IMR-90 (cell line): ENCODE results near the gene RAB26.

Experiments
- CEBPB ChIP-seq: IDR thresholded peaks from 2 replicates; pipeline ENCODE4 v1.6.1; 2012; ENCODE audit warnings: low read depth, low read length, improper control_type of control experiment
- CHD1 ChIP-seq: IDR thresholded peaks from 2 replicates; pipeline ENCODE4 v1.6.1; 2012; ENCODE audit warnings: low read depth, low read length, improper control_type of control experiment
- MAFK ChIP-seq: IDR thresholded peaks from 2 replicates; pipeline ENCODE4 v1.6.1; 2012; ENCODE audit warnings: low read depth, low read length, improper control_type of control experiment
- POLR2A ChIP-seq: IDR thresholded peaks from 2 replicates; pipeline ENCODE4 v1.6.1; 2012; ENCODE audit warnings: mild to moderate bottlenecking, low read depth, low read length
- RAD21 ChIP-seq: IDR thresholded peaks from 2 replicates; pipeline ENCODE4 v1.6.1; 2012; ENCODE audit warnings: low read length, improper control_type of control experiment
- SMC3 ChIP-seq: fragments of 150-350 bp; IDR thresholded peaks from 2 replicates; pipeline ENCODE4 v1.6.1; 2016; ENCODE audit warnings: low read depth, mild to moderate bottlenecking, antibody characterized with exemption, low read length, moderate library complexity
- TF ChIP-seq, protein P1 (sequence below): conservative IDR thresholded peaks from 2 replicates; pipeline ENCODE4 v1.5.1; 2012; ENCODE audit warnings: mild to moderate bottlenecking, low read depth, low read length, improper control_type of control experiment
- TF ChIP-seq, protein P2 (sequence below): fragments of 150-350 bp; IDR thresholded peaks from 2 replicates; pipeline ENCODE4 v1.6.1; 2017; ENCODE audit warnings: mild to moderate bottlenecking, antibody characterized with exemption, low read length, low read depth

DNA sequence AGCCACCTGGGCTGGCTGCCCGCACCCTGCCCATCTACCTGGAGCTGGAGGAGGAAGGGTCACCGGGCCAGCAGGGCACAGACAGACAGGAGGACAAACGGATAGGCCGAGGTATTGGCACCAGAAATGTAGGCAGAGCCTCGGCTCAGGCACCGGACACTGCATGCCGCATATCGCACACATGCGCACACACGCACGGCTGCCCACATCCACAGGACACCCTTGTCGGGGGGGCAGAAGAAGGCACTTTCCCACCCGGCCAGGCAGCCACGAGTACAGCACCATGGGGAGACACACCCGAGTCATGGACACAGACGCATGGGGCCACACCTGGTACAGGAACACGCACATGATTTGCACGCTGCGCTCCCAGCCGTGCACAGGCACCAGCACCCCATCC lies 33.5 kb downstream of the RAB26 start:
- TF ChIP-seq, protein P1, sequence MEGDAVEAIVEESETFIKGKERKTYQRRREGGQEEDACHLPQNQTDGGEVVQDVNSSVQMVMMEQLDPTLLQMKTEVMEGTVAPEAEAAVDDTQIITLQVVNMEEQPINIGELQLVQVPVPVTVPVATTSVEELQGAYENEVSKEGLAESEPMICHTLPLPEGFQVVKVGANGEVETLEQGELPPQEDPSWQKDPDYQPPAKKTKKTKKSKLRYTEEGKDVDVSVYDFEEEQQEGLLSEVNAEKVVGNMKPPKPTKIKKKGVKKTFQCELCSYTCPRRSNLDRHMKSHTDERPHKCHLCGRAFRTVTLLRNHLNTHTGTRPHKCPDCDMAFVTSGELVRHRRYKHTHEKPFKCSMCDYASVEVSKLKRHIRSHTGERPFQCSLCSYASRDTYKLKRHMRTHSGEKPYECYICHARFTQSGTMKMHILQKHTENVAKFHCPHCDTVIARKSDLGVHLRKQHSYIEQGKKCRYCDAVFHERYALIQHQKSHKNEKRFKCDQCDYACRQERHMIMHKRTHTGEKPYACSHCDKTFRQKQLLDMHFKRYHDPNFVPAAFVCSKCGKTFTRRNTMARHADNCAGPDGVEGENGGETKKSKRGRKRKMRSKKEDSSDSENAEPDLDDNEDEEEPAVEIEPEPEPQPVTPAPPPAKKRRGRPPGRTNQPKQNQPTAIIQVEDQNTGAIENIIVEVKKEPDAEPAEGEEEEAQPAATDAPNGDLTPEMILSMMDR, result no peak
- TF ChIP-seq, protein P2, sequence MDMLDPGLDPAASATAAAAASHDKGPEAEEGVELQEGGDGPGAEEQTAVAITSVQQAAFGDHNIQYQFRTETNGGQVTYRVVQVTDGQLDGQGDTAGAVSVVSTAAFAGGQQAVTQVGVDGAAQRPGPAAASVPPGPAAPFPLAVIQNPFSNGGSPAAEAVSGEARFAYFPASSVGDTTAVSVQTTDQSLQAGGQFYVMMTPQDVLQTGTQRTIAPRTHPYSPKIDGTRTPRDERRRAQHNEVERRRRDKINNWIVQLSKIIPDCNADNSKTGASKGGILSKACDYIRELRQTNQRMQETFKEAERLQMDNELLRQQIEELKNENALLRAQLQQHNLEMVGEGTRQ, result no peak
- TF ChIP-seq POLR2A (no peak), CEBPB (no peak), CHD1 (no peak), MAFK (no peak), RAD21 (no peak), SMC3 (no peak)
